Naive thymus-derived CD4-positive, alpha-beta T cell (primary cell): ENCODE results near the gene EMC7. TPM values are rescaled to one million over a fixed set of nuclear protein-coding genes. Genes with fewer than 3 reads are reported as not detected.

Experiments
- ATAC-seq: fragments of 150-1000 bp; cut with Tn5 transposase; 2 replicates; pipeline ENCODE4 v1.10.0; 2021; ENCODE audit warnings: mild to moderate bottlenecking, moderate library complexity
- CTCF ChIA-PET: fragments of 350-600 bp; sonication (Branson Sonifier 250); formaldehyde crosslinking; loops from one replicate; lab custom pipeline; 2021; ENCODE audit warnings: antibody characterized with exemption; lab: Charles Lee
- POLR2A ChIA-PET: fragments of 350-600 bp; sonication (Branson Sonifier 250); formaldehyde crosslinking; loops from one replicate; lab custom pipeline; 2021; ENCODE audit warnings: antibody characterized with exemption, inconsistent platforms; lab: Charles Lee
- DNase-seq, 9 donors: peaks; one replicate each; pipeline versions ENCODE4 v3.0.0 to v3.0.0-alpha.2; 2020 to 2022; ENCODE audit warnings: mixed read lengths in 1 of 9
- H3K27ac ChIP-seq: one replicate; pipeline ENCODE4 v1.7.0; 2013; ENCODE audit warnings: mild to moderate bottlenecking, low read depth, low read length, moderate library complexity
- H3K27me3 ChIP-seq, 2 donors: one replicate each; pipeline ENCODE4 v1.7.0; 2013; ENCODE audit warnings: low read length in 2 of 2, mild to moderate bottlenecking in 2 of 2, moderate library complexity in 2 of 2; ENCODE audit not compliant: control insufficient read depth in 2 of 2, insufficient read depth in 2 of 2
- H3K36me3 ChIP-seq, 3 experiments: 1 replicate in 2 of 3; 2 replicates in 1 of 3; pipeline ENCODE4 v1.7.0; 2013; ENCODE audit warnings: low read length in 3 of 3, mild to moderate bottlenecking in 3 of 3, moderate library complexity in 1 of 3; ENCODE audit not compliant: insufficient read depth in 3 of 3, control insufficient read depth in 2 of 3
- H3K4me1 ChIP-seq, 2 donors: one replicate each; pipeline ENCODE4 v1.7.0; 2013; ENCODE audit warnings: low read length in 2 of 2, mild to moderate bottlenecking in 2 of 2, moderate library complexity in 1 of 2; ENCODE audit not compliant: control insufficient read depth in 2 of 2, insufficient read depth in 2 of 2
- H3K4me3 ChIP-seq: 2 replicates; pipeline ENCODE4 v1.7.0; 2013; ENCODE audit warnings: mild to moderate bottlenecking, low read length
- H3K9me3 ChIP-seq, 3 experiments: 1 replicate in 2 of 3; 2 replicates in 1 of 3; pipeline ENCODE4 v1.7.0; 2013; ENCODE audit warnings: low read length in 3 of 3; ENCODE audit not compliant: control insufficient read depth in 2 of 3
- H3K27ac Mint-ChIP-seq, 9 donors: one replicate each; pipeline ENCODE4 v1.8.0; 2020 to 2022; ENCODE audit warnings: mixed read lengths in 9 of 9, mild to moderate bottlenecking in 8 of 9, moderate library complexity in 5 of 9, inconsistent platforms in 2 of 9
- H3K27me3 Mint-ChIP-seq, 5 donors: one replicate each; pipeline ENCODE4 v1.8.0; 2021 to 2022; ENCODE audit warnings: mixed read lengths in 5 of 5, mild to moderate bottlenecking in 1 of 5
- H3K36me3 Mint-ChIP-seq, 5 donors: one replicate each; pipeline ENCODE4 v1.8.0; 2020 to 2022; ENCODE audit warnings: mixed read lengths in 5 of 5, mild to moderate bottlenecking in 3 of 5, inconsistent platforms in 1 of 5
- H3K4me1 Mint-ChIP-seq, 7 donors: one replicate each; pipeline ENCODE4 v1.8.0; 2020 to 2022; ENCODE audit warnings: mixed read lengths in 7 of 7, mild to moderate bottlenecking in 3 of 7, inconsistent platforms in 1 of 7
- H3K4me3 Mint-ChIP-seq, 10 donors: one replicate each; pipeline ENCODE4 v1.8.0; 2020 to 2022; ENCODE audit warnings: mild to moderate bottlenecking in 10 of 10, mixed read lengths in 10 of 10, moderate library complexity in 6 of 10, inconsistent platforms in 2 of 10
- H3K9me3 Mint-ChIP-seq, 11 donors: one replicate each; pipeline ENCODE4 v1.8.0; 2020 to 2022; ENCODE audit warnings: mixed read lengths in 11 of 11, mild to moderate bottlenecking in 4 of 11, inconsistent platforms in 1 of 11, moderate library complexity in 1 of 11
- intact Hi-C, 2 donors: fragments of 100-400 bp; cut with micrococcal nuclease; formaldehyde crosslinking; loops; one replicate each; pipeline ENCODE4 v1.15.1; 2023
- polyA plus RNA-seq, 2 donors: library from polyadenylated mRNA; unstranded; fragments of 300-500 nt; fragmentation: Illumina TruSeq; gene quantifications; one replicate each; pipeline ENCODE4 v1.2.3, GENCODE V29; 2021
- total RNA-seq, 6 experiments: library from RNA in 5 of 6; stranded (reverse) in 5 of 6; gene quantifications; 1 replicate in 5 of 6; 2 replicates in 1 of 6; pipeline ENCODE4 v1.2.3 and lab custom pipeline; 2021 to 2026

Gene EMC7
- total and polyA plus RNA-seq, 7 experiments from 2014 or later = 30.1 to 112 (median 39.5) TPM

- Histone ChIP-seq H3K4me1 (no peaks in the 10 kb centered on the region), H3K27me3 (peaks cover 0 to 4% of the 10 kb centered on the region in 2 donors), H3K27ac (no peak overlapping the region), H3K9me3 (no peaks in the 10 kb centered on the region), H3K4me3 (no peak overlapping the region), H3K36me3 (no peaks in the 10 kb centered on the region)
- intact Hi-C loops = no loop called here
- Mint-ChIP-seq H3K9me3 (peaks cover 0 to 1% (median 0%) of the 10 kb centered on the region in 11 donors), H3K36me3 (no peaks in the 10 kb centered on the region), H3K4me1 (peaks cover 0 to 5% (median 0%) of the 10 kb centered on the region in 7 donors), H3K27me3 (peaks cover 5 to 31% (median 9%) of the 10 kb centered on the region in 5 donors), H3K27ac (no peak overlapping the region), H3K4me3 (no peak overlapping the region)
- POLR2A ChIA-PET = no interaction called here
- ATAC-seq (no peak), DNase-seq (no peak)
- CTCF ChIA-PET = interaction anchor here (0.6 kb wide), 1 partner anchor 254 kb away, joined by 3 read pairs; no protein-coding TSS in a partner anchor
Measured at GRCh38 chr15:34114739-34115138, 13.1 kb upstream of the EMC7 start.

GRCh38 chr15:34114215-34114614, 12.6 kb upstream of the EMC7 start:
- H3K27me3 Mint-ChIP-seq = peaks cover 5 to 31% (median 9%) of the 10 kb centered on the region in 5 donors
- ChIA-PET POLR2A (no interaction called here), CTCF (no interaction called here)
- Histone ChIP-seq H3K4me1 (no peaks in the 10 kb centered on the region), H3K27me3 (peaks cover 0 to 4% of the 10 kb centered on the region in 2 donors), H3K9me3 (no peaks in the 10 kb centered on the region), H3K4me3 (no peak overlapping the region), H3K36me3 (no peaks in the 10 kb centered on the region), H3K27ac (no peak overlapping the region)
- H3K4me3 Mint-ChIP-seq = no peak overlapping the region
- H3K4me1 Mint-ChIP-seq = peaks cover 0 to 6% (median 0%) of the 10 kb centered on the region in 7 donors
- intact Hi-C loops = no loop called here
- H3K36me3 Mint-ChIP-seq = no peaks in the 10 kb centered on the region
- H3K27ac Mint-ChIP-seq = no peak overlapping the region
- H3K9me3 Mint-ChIP-seq = peaks cover 0 to 1% (median 0%) of the 10 kb centered on the region in 11 donors
- DNase-seq (no peak), ATAC-seq (no peak)

- ChIA-PET CTCF (interaction anchor here (1.3 kb wide), 1 partner anchor 8 kb away, joined by 3 read pairs; no protein-coding TSS in a partner anchor), POLR2A (no interaction called here)
- Mint-ChIP-seq H3K9me3 (peaks cover 0 to under 1% (median 0%) of the 10 kb centered on the region in 11 donors), H3K27ac (no peak overlapping the region), H3K4me3 (no peak overlapping the region), H3K36me3 (peaks cover 0 to under 1% (median 0%) of the 10 kb centered on the region in 5 donors), H3K27me3 (peaks cover 0 to 23% (median 5%) of the 10 kb centered on the region in 5 donors), H3K4me1 (peaks cover 0 to 6% (median 0%) of the 10 kb centered on the region in 7 donors)
- ATAC-seq = no peak
- Histone ChIP-seq H3K4me1 (no peaks in the 10 kb centered on the region), H3K9me3 (no peaks in the 10 kb centered on the region), H3K36me3 (no peaks in the 10 kb centered on the region), H3K27me3 (no peaks in the 10 kb centered on the region), H3K4me3 (no peak overlapping the region), H3K27ac (no peak overlapping the region)
- intact Hi-C loops = no loop called here
- no peak for DNase-seq
Measured at GRCh38 chr15:34111488-34111887, 9.8 kb upstream of the EMC7 start.

- Mint-ChIP-seq H3K36me3 (peaks cover 0 to 6% (median 2%) of the 10 kb centered on the region in 5 donors), H3K27me3 (peaks cover 0 to 17% (median 5%) of the 10 kb centered on the region in 5 donors), H3K9me3 (peaks cover 0 to 12% (median 2%) of the 10 kb centered on the region in 11 donors), H3K4me1 (peaks cover 0 to 6% (median 0%) of the 10 kb centered on the region in 7 donors), H3K4me3 (no peak overlapping the region), H3K27ac (no peak overlapping the region)
- intact Hi-C loops = loop anchor here (1.0 kb wide), 2 partner anchors 100 to 478 kb away; partner anchors contain the start of gene KATNBL1 (in 1 of the 2)
- no peaks in the 10 kb centered on the region for H3K4me1 ChIP-seq
- H3K9me3 ChIP-seq = no peaks in the 10 kb centered on the region
- no peak overlapping the region for H3K27ac ChIP-seq
- ChIA-PET CTCF (interaction anchor here (0.8 to 1.3 kb wide), 4 partner anchors 10 to 478 kb away, joined by 3 to 6 read pairs (median 5); partner anchors contain the start of gene KATNBL1), POLR2A (interaction anchor here (1.2 kb wide), 1 partner anchor 8 kb away, joined by 3 read pairs; the partner anchor contains the start of genes EMC7 and PGBD4)
- ATAC-seq (no peak), DNase-seq (peak in 3 of 9 donors; percentile 11 to 17 (median 17))
- no peaks in the 10 kb centered on the region for H3K36me3 ChIP-seq
- H3K27me3 ChIP-seq = no peaks in the 10 kb centered on the region
- H3K4me3 ChIP-seq = no peak overlapping the region
Measured at GRCh38 chr15:34109797-34110663, 8.4 kb upstream of the EMC7 start.

- Histone ChIP-seq H3K9me3 (no peaks in the 10 kb centered on the region), H3K4me1 (peaks cover 5 to 9% of the 10 kb centered on the region in 2 donors), H3K27ac (no peak overlapping the region), H3K4me3 (no peak overlapping the region), H3K27me3 (no peaks in the 10 kb centered on the region), H3K36me3 (no peaks in the 10 kb centered on the region)
- peaks cover 0 to 31% (median 9%) of the 10 kb centered on the region in 11 donors for H3K9me3 Mint-ChIP-seq
- CTCF ChIA-PET = no interaction called here
- DNase-seq (no peak), ATAC-seq (no peak)
- peaks cover 5 to 19% (median 9%) of the 10 kb centered on the region in 5 donors for H3K36me3 Mint-ChIP-seq
- H3K4me1 Mint-ChIP-seq = peaks cover 0 to 20% (median 13%) of the 10 kb centered on the region in 7 donors
- intact Hi-C loops = no loop called here
- H3K4me3 Mint-ChIP-seq = no peak overlapping the region
- POLR2A ChIA-PET = no interaction called here
- H3K27ac Mint-ChIP-seq = no peak overlapping the region
- H3K27me3 Mint-ChIP-seq = peaks cover 0 to 1% (median 0%) of the 10 kb centered on the region in 5 donors
Measured at GRCh38 chr15:34107315-34107714, 5.7 kb upstream of the EMC7 start.

GRCh38 chr15:34106423-34106822, 4.8 kb upstream of the EMC7 start:
- Histone ChIP-seq H3K9me3 (no peaks in the 10 kb centered on the region), H3K27ac (no peak overlapping the region), H3K4me3 (no peak overlapping the region), H3K27me3 (no peaks in the 10 kb centered on the region), H3K36me3 (peaks cover 0 to 2% (median 0%) of the 10 kb centered on the region in 3 experiments), H3K4me1 (peaks cover 7 to 10% of the 10 kb centered on the region in 2 donors)
- CTCF ChIA-PET = interaction anchor here (1.0 kb wide), 1 partner anchor 103 kb away, joined by 3 read pairs; no protein-coding TSS in a partner anchor
- peaks cover 0 to 38% (median 11%) of the 10 kb centered on the region in 11 donors for H3K9me3 Mint-ChIP-seq
- no peak for DNase-seq
- H3K27ac Mint-ChIP-seq = no peak overlapping the region
- intact Hi-C loops = no loop called here
- POLR2A ChIA-PET = no interaction called here
- H3K36me3 Mint-ChIP-seq = peaks cover 5 to 26% (median 9%) of the 10 kb centered on the region in 5 donors
- H3K4me1 Mint-ChIP-seq = peaks cover 0 to 28% (median 22%) of the 10 kb centered on the region in 7 donors
- ATAC-seq = no peak
- peaks cover 0 to 3% (median 0%) of the 10 kb centered on the region in 5 donors for H3K27me3 Mint-ChIP-seq
- H3K4me3 Mint-ChIP-seq = no peak overlapping the region
